Activated CD8-positive, alpha-beta memory T cell treated with anti-CD3 and anti-CD28 coated beads for 24 hours (primary cell): ENCODE results near the gene ADGRG1.
"Not testable (repeated sequence)": the region's sequence is repeated elsewhere in the genome, so short reads cannot be mapped to it uniquely, and the experiment has no call there.

Experiments used
- DNase-seq: peaks from one replicate; pipeline ENCODE4 v3.0.0-alpha.2; 2020

ADGRG1 gene

DNA sequence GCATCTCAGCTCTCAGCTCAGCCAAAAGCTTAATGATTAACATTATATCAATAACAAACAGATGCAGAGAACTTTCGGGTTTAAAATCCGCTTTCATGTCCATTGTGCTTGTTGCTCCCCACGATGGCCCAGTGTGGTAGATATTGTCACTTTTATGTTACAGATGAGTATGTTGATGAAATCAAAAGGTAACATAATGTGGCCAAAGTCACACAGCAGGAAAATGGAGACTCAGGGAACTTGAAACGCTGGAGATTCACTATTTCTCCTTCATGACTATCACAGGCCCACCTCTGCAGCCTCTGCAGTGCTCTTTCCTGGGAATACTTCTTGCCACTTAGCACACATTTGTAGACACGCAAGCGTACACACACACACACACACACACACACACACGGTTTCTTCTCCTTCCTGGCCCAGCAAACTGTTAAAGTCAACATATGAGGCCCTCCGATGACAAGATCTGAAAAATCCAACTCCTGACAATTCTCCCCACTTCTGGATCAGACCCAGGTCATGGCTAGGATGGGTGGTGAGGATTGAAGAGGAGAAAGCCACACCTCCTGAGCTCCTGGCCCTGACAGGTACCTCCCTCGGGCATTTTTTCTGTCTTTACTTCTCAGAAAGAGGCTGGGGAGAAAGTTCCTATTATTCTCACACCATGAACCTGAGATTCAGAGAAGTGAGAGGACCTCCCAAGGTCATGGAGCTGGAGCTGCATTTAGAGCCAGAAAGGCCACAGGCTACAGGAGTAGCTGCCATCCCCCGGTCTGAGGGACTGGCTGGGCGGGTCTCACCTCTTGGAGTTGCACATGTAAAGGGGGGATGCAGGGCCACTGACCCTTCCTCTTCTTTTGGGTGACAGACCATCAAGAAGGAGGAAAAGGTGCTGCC, 75.8 kb downstream of the ADGRG1 start:
- no peak for DNase-seq

DNA sequence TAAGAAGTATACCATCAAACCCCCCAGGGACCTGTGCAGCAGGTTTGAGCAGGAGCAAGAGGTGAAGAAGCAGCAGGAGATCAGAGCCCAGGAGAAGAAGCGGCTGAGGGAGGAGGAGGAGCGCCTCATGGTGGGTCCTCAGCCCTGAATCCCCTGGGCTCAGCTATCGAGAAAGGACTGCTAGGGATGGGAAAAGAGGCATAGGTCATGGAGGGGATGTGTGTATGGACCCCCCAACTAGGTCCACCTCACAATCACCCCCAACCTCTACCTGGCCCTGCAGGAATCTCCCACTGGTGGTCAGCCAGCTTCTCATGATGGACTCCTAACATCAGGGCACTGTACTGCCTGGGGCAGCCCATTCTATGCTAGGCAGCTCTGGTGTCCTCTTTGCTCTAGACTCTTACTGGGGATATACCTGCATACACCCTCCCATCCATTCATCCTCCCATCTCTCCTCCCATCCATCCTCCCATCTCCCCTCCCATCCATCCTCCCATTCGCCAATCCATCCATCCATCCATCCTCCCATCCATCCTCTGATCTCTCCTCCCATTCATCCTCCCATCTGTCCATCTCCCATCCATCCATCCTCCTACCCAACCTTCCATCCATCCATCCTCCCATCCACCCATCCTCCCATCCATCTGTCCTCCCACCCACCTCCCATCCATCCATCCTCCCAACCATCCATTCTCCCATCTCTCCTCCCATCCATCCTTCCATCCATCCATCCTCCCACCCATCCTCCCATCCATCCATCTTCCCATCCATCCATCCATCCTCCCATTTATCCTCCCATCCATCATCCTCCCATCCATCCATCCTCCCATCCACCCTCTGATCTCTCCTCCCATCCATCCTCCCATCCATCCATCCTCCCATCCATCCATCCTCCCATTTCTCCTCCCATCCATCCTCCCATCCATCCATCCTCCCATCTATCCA, 76.7 kb downstream of the ADGRG1 start:
- no peak for DNase-seq

DNA sequence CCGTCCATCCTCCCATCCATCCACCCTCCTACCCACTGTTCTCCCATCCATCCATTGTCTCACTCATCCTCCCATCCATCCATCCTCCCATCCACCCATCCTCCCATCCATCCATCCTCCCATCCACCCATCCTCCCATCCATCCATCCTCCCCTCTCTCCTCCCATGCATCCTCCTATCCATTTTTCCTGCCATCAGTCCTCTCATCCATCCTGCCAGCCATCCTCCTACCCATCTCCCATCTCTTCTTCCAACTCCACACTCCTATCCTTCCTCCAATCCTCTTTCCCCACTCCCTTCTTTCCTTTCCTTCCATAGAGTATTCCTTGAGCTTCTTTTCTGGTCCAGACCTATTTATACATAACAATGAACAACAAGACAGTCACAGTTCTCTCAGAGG, 78.3 kb downstream of the ADGRG1 start:
- DNase-seq = no peak

DNA sequence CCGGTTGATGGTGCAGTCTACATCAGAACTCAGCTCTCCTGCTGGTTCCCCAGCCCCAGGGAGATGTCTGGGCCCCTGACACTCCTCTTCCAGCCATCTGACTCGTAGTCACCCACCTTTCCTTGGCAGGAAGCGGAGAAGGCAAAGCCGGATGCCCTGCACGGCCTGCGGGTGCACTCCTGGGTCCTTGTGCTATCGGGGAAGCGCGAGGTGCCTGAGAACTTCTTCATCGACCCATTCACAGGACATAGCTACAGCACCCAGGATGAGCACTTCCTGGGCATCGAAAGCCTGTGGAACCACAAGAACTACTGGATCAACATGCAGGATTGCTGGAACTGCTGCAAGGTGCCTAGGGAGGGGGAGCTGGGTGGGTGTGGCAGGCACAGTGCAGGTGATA, 78.9 kb downstream of the ADGRG1 start:
- no peak for DNase-seq

DNA sequence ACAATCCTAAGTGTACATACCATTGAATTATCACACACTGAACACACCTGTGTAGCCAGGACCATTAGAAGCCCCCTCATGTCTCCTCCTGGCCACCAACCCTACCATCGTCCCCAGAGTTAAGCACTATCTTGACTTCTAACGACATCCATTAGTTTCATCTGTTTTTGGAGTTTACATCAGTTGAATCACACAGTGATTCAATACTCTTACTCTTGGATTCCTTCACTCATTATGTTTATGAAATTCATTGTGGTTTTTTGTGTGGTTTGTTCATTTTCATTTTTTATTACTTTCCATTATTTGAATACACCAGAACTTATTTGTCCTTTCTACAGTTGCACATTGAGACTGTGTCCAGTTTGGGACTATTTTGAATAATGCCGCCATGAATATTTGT, 79.7 kb downstream of the ADGRG1 start:
- DNase-seq = no peak

DNA sequence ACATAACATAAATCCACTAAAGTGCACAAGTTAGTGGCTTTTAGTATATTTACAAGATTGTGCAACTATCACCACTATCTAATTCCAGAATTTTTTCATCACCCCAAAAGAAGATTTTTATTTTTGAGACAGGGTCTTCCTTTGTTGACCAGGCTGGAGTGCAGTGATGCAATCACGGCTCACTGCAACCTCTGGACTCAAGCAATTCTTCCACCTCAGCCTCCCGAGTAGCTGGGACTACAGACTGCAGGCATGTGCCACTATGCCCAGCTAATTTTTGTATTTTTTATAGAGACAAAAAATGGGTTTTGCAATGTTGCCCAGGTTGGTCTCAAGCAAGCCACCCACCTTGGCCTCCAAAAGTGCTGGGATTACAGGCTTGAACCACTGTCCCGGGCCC, 81.2 kb downstream of the ADGRG1 start:
- DNase-seq = no peak

DNA sequence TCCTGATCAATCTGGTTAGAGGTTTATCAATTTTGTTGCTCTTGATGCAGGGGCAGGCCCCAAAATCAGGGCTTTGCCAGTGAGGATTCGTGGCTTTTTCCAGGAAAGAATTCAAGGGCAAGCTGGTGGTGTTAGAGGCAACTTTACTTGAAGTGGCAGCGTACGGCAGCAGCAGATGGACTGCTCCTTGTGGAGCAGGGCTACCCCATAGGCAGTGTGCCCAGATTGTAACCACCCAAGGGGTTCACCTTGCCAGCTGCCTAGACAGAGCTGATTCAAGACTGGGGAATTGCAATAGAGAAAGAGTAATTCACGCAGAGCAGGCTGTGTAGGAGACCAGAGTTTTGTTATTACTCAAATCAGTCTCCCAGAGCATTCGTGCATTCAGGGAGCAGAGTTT, 82.9 kb downstream of the ADGRG1 start:
- DNase-seq = no peak

DNA sequence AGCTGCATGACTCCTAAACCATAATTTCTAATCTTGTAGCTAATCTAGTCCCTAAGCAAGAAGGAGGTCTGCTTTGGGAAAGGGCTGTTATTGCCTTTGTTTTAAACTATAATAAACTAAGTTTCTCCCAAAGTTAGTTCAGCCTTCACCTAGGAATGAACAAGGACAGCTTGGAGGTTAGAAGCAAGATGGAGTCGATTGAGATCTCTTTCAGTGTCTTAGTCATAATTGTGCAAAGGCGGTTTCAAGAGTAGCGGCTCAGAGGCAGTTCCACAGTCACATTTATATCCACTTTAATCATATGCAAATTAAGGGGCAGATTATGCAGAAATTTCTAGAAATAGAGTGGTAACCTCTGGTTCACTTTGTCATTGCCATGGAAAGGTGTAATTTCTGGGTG, 83.6 kb downstream of the ADGRG1 start:
- no peak for DNase-seq

DNA sequence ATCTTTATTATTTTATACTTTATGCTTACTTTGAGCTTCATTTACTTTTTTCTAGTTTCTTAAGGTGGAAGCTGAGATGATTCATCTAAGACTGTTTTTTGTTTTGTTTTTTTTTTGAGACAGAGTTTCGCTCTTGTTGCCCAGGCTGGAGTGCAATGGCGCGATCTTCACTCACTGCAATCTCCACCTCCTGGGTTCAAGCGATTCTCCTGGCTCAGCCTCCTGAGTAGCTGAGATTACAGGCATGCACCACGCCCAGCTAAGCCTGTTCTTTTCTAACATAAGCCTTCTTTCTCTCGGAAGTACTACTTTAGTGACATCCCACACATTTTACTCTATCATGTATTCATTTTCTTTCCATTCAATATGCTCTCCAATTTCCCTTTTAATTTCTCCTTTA, 84.1 kb downstream of the ADGRG1 start:
- DNase-seq = not testable (repeated sequence)

DNA sequence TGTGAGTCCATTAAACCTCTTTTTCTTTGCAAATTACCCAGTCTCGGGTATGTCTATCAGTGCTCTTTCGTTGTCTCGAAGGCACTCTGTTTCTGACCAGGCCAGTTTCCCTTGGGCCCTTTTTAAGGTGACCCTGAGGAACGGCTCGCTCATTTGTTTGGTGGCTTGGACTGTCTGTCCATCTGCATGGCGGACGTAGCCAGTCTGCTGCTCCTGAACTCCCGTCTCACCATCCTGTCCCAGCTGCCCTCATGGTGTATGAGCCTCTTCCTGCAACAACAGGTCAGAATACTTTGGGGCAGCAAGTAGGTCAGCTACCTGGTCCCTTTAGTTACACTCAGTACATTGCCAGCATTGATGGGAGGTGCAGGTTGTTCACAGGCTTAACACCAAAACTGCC, 85.2 kb downstream of the ADGRG1 start:
- DNase-seq = no peak

DNA sequence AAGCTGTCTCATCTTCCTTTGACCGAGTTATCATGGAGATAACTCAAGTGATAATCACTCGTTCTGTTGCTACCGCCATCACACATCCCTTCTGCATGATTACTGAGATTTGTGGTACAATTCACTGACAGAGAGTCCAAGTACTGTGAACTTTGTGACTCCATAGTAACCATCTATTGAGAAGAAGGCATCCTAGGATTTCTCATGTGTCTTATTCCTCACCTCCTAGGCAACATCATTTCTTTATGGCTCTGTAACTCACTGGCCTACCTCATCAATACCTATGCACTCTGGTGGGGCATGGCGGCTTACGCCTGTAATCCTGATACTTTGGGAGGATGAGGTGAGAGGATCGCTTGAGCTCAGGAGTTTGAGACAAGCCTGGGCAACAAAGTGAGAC, 85.6 kb downstream of the ADGRG1 start:
- no peak for DNase-seq
